ENCODE data around the gene EEF1G. TPM values are rescaled to one million over a fixed set of nuclear protein-coding genes. Genes with fewer than 3 reads are reported as not detected.
A peak's percentile ranks its signal among the peaks of the same experiment; 100 is the strongest.

The EEF1G gene
- total and polyA plus RNA-seq, 2 donors (not counting 1 experiment from before 2014, with no cell fraction given), result 1,582 to 1,867 TPM

DNA sequence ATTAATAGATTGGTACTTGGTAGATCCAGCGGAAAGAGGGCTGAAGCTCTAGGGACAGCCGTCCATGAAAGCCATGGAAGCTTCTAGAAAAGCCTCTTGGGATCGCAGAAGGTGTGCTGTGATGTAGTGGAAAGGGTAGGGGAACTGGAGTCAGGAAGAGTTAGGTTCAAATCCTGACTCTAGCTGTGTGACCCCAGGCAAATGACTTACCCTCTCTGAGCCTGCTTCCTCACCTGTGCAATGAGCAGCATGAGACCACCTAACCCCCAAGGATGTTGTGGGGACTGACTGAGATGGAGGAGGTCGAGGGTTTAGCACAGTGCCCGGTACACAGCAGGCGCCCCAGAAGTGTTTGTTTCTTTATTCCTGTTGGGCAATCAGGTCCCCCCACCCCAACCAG lies 36.7 kb upstream of the EEF1G start:
- peak overlapping the region; percentile 90 for H3K4me2 ChIP-seq (replicated peaks; ENCODE audit: low read depth, low read length, poor library complexity, severe bottlenecking)
- H3K27ac ChIP-seq (ENCODE audit: low read length in 2 of 2), result no peak overlapping the region
- TF ChIP-seq EZH2 (IDR thresholded peaks at IDR 0.05; ENCODE audit: borderline replicate concordance, insufficient read depth, low read depth, low read length, poor library complexity, severe bottlenecking), result no peak
- TF ChIP-seq, protein P1, sequence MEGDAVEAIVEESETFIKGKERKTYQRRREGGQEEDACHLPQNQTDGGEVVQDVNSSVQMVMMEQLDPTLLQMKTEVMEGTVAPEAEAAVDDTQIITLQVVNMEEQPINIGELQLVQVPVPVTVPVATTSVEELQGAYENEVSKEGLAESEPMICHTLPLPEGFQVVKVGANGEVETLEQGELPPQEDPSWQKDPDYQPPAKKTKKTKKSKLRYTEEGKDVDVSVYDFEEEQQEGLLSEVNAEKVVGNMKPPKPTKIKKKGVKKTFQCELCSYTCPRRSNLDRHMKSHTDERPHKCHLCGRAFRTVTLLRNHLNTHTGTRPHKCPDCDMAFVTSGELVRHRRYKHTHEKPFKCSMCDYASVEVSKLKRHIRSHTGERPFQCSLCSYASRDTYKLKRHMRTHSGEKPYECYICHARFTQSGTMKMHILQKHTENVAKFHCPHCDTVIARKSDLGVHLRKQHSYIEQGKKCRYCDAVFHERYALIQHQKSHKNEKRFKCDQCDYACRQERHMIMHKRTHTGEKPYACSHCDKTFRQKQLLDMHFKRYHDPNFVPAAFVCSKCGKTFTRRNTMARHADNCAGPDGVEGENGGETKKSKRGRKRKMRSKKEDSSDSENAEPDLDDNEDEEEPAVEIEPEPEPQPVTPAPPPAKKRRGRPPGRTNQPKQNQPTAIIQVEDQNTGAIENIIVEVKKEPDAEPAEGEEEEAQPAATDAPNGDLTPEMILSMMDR (IDR thresholded peaks at IDR 0.05), result no peak
- Mint-ChIP-seq H3K27ac (peak overlapping the region; percentile 80), H3K27me3 (no peaks in the 10 kb centered on the region), H3K9me3 (ENCODE audit: insufficient read depth) (no peaks in the 10 kb centered on the region), H3K4me1 (peaks cover 28% of the 10 kb centered on the region), H3K4me3 (peak overlapping the region; percentile 97)
- ChIA-PET POLR2A (interaction anchor here (0.6 to 2.7 kb wide), 3 partner anchors 9 to 18 kb away, joined by 8 to 16 read pairs (median 14); partner anchors contain the start of genes MTA2 and TUT1), CTCF (interaction anchor here (1.0 to 3.7 kb wide), 3 partner anchors 9 to 18 kb away, joined by 3 to 32 read pairs (median 13); partner anchors contain the start of genes B3GAT3, MTA2 and TUT1)
- no peaks in the 10 kb centered on the region for H3K9me3 ChIP-seq (ENCODE audit: control extremely low read depth in 1 of 3, control insufficient read depth in 2 of 3, insufficient read depth in 1 of 3, low read length in 2 of 3)
- peaks cover 0 to 35% of the 10 kb centered on the region in 2 experiments for H3K36me3 ChIP-seq (replicated peaks in 1 of 2; ENCODE audit: control extremely low read depth in 1 of 2, control insufficient read depth in 1 of 2, extremely low read depth in 1 of 2, insufficient read depth in 2 of 2, low read length in 1 of 2)
- H4K20me1 ChIP-seq (ENCODE audit: control insufficient read depth, insufficient read depth, low read length, poor library complexity, severe bottlenecking), result no peaks in the 10 kb centered on the region
- H2AFZ ChIP-seq (ENCODE audit: insufficient read depth, low read depth, low read length, poor library complexity, severe bottlenecking), result no peak overlapping the region
- H3K4me3 ChIP-seq (ENCODE audit: control extremely low read depth in 1 of 5, extremely low read depth in 1 of 5, insufficient read depth in 1 of 5, low read depth in 2 of 5, low read length in 4 of 5), result no peak overlapping the region
- intact Hi-C loops (cut with micrococcal nuclease), result no loop called here
- ATAC-seq (ENCODE audit: low read depth) (no peak), DNase-seq (no peak)
- H3K27me3 ChIP-seq (replicated peaks in 1 of 4; ENCODE audit: control extremely low read depth in 1 of 4, control insufficient read depth in 3 of 4, insufficient read depth in 4 of 4, low read length in 3 of 4), result no peaks in the 10 kb centered on the region
- peaks cover 10 to 29% of the 10 kb centered on the region in 2 donors for H3K4me1 ChIP-seq (ENCODE audit: control insufficient read depth in 2 of 2, insufficient read depth in 2 of 2, low read length in 2 of 2)
- peaks cover 68% of the 10 kb centered on the region for H3K79me2 ChIP-seq (ENCODE audit: control insufficient read depth, insufficient read depth, low read length)
- 91% methylated on average over 3 of the region's 6 CpGs for WGBS (ENCODE audit: insufficient coverage)
- no peak overlapping the region for H3K9ac ChIP-seq (ENCODE audit: low read length)

DNA sequence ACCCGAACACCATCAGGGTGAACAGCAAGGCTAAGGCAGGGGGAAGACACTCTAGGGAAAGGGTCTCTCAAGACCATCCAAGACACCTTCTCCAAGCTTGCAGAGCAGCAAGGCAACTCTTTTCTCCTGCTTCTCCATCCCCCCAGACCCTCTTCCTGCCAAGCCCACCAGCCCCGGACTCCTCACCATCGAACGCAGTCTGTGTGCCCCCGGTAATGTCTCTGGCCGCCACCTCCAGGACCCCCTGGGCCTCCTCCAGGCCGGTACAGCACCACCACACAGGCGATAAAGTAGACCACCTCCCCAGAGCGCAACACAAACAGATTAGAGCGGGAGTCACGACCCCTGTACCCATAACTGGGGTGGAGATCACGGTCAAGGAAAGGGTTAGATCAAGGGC lies 35.1 kb upstream of the EEF1G start:
- intact Hi-C loops (cut with micrococcal nuclease), result no loop called here
- ChIA-PET CTCF (interaction anchor here (0.8 to 1.2 kb wide), 2 partner anchors 14 to 186 kb away, joined by 3 to 4 read pairs; no protein-coding TSS in a partner anchor), POLR2A (interaction anchor here (1.5 to 1.8 kb wide), 2 partner anchors 17 to 56 kb away, joined by 4 to 5 read pairs; partner anchors contain the start of genes C11orf98, CSKMT and TUT1)
- no peak for DNase-seq
- Histone ChIP-seq H3K36me3 (replicated peaks in 1 of 2; ENCODE audit: control extremely low read depth in 1 of 2, control insufficient read depth in 1 of 2, extremely low read depth in 1 of 2, insufficient read depth in 2 of 2, low read length in 1 of 2) (peaks cover 0 to 43% of the 10 kb centered on the region in 2 experiments), H3K27ac (ENCODE audit: low read length in 2 of 2) (no peak overlapping the region), H4K20me1 (ENCODE audit: control insufficient read depth, insufficient read depth, low read length, poor library complexity, severe bottlenecking) (no peaks in the 10 kb centered on the region), H3K9me3 (ENCODE audit: control extremely low read depth in 1 of 3, control insufficient read depth in 2 of 3, insufficient read depth in 1 of 3, low read length in 2 of 3) (no peaks in the 10 kb centered on the region), H3K4me3 (ENCODE audit: control extremely low read depth in 1 of 5, extremely low read depth in 1 of 5, insufficient read depth in 1 of 5, low read depth in 2 of 5, low read length in 4 of 5) (no peak overlapping the region), H3K4me1 (ENCODE audit: control insufficient read depth in 2 of 2, insufficient read depth in 2 of 2, low read length in 2 of 2) (peaks cover 10 to 29% of the 10 kb centered on the region in 2 donors), H3K79me2 (ENCODE audit: control insufficient read depth, insufficient read depth, low read length) (peaks cover 66% of the 10 kb centered on the region), H3K27me3 (replicated peaks in 1 of 4; ENCODE audit: control extremely low read depth in 1 of 4, control insufficient read depth in 3 of 4, insufficient read depth in 4 of 4, low read length in 3 of 4) (no peaks in the 10 kb centered on the region), H3K9ac (ENCODE audit: low read length) (no peak overlapping the region), H2AFZ (ENCODE audit: insufficient read depth, low read depth, low read length, poor library complexity, severe bottlenecking) (no peak overlapping the region), H3K4me2 (replicated peaks; ENCODE audit: low read depth, low read length, poor library complexity, severe bottlenecking) (no peak overlapping the region)
- TF ChIP-seq, protein P1 (IDR thresholded peaks at IDR 0.05), result no peak
- no peak for TF ChIP-seq EZH2 (IDR thresholded peaks at IDR 0.05; ENCODE audit: borderline replicate concordance, insufficient read depth, low read depth, low read length, poor library complexity, severe bottlenecking)
- peak overlapping the region; percentile 5 for H3K4me3 Mint-ChIP-seq
- H3K9me3 Mint-ChIP-seq (ENCODE audit: insufficient read depth), result no peaks in the 10 kb centered on the region
- 100% methylated on average over 7 of the region's 12 CpGs for WGBS (ENCODE audit: insufficient coverage)
- H3K4me1 Mint-ChIP-seq, result peaks cover 27% of the 10 kb centered on the region
- H3K27me3 Mint-ChIP-seq, result no peaks in the 10 kb centered on the region
- no peak for ATAC-seq (ENCODE audit: low read depth)
- H3K27ac Mint-ChIP-seq, result no peak overlapping the region

Data from B cell (primary cell).